ENCODE measurements around the gene FOXK2.

FOXK2 gene

DNA sequence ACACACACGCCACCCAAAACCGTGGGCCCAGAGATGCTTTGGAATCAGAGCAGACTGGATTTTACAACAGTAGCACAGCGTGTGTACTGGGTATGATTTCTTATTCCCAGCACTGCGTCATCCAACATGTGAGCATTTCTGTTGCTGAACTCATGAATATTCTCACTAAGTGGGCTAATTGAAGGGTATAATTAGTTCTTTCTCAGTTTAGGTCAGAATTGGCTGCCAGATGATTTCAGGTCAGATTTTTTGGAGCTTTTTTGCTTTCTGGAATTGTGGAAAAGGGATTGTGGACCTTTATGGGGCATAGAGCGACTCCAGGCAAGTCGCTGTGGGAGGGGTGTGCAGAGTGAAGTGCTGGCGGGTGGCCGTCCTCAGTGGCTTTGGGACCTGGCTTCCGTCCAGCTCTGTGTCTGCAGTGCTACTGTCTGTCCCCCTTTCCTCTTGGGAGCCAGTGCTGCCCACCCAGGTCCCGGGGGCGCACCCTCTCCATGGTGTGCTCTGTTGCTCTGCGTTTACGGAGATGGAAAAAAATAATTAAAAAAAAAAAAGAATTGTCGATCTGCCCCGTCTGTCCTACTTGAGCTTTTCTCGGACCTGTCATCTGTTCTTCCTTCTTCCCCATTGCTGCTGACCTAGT, 25.0 kb downstream of the FOXK2 start:
- Histone ChIP-seq H3K4me3 (peak overlapping the region; percentile 41 to 54), H3K27me3 (no peaks in the 10 kb centered on the region), H3K36me3 (no peaks in the 10 kb centered on the region), H3K27ac (peak overlapping the region; percentile 78 to 90), H3K4me1 (peaks cover 0 to 82% (median 38%) of the 10 kb centered on the region in 4 donors), H3K9me3 (no peaks in the 10 kb centered on the region)
- intact Hi-C loops (cut with DNase I; ENCODE audit: low total_unique reads) = no loop called here
- peak in 1 of 2 donors; percentile 81 for DNase-seq
- TF ChIP-seq, protein P1, sequence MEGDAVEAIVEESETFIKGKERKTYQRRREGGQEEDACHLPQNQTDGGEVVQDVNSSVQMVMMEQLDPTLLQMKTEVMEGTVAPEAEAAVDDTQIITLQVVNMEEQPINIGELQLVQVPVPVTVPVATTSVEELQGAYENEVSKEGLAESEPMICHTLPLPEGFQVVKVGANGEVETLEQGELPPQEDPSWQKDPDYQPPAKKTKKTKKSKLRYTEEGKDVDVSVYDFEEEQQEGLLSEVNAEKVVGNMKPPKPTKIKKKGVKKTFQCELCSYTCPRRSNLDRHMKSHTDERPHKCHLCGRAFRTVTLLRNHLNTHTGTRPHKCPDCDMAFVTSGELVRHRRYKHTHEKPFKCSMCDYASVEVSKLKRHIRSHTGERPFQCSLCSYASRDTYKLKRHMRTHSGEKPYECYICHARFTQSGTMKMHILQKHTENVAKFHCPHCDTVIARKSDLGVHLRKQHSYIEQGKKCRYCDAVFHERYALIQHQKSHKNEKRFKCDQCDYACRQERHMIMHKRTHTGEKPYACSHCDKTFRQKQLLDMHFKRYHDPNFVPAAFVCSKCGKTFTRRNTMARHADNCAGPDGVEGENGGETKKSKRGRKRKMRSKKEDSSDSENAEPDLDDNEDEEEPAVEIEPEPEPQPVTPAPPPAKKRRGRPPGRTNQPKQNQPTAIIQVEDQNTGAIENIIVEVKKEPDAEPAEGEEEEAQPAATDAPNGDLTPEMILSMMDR (IDR thresholded peaks at IDR 0.05) = no peak

DNA sequence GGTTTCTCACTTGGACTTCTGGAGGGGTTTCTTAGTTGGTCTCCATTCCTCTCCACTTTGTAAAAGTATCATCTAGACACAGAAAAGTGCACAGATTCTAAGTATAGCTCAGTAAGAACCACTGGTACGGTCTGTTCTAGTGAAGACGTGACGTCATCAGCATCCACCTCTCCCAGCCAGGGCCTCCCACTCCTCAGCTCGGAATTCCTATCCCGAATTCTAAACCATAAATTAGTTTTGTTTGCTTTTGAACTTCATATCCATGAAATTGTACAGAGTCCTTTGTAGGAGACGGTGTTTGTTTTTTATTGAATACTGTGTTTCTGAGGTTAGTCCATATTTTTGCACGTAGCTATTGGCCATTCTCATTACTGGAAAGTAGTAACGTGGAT, 25.5 kb downstream of the FOXK2 start:
- Histone ChIP-seq H3K4me1 (peaks cover 0 to 79% (median 39%) of the 10 kb centered on the region in 4 donors), H3K9me3 (no peaks in the 10 kb centered on the region), H3K27me3 (no peaks in the 10 kb centered on the region), H3K27ac (peak overlapping the region; percentile 78 to 90), H3K4me3 (peak overlapping the region; percentile 41 to 54), H3K36me3 (no peaks in the 10 kb centered on the region)
- TF ChIP-seq, protein P1 (IDR thresholded peaks at IDR 0.05) = no peak
- intact Hi-C loops (cut with DNase I; ENCODE audit: low total_unique reads) = no loop called here
- peak in 1 of 2 donors; percentile 80 for DNase-seq

DNA sequence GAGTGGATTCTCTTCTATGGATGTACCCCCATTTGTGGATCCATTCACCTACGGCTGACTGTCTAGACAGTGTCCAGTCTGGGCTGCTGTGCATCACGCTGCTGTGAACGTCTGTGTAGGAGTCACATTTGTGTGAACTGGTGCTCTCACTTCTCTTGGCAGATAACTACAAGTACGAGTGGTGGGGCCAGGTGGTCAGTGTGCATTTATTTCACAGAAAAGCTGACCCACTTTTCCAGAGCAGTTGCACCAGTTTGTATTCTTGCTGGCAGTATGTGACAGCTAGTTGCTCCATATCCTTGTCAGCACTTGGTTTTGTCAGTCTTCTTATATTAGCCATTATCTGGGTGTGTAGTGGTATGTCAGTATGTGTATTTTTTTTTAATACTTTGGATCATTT, 28.4 kb downstream of the FOXK2 start:
- peak overlapping the region in 1 of 2 donors; percentile 78 for H3K27ac ChIP-seq
- DNase-seq = no peak
- TF ChIP-seq, protein P1 (IDR thresholded peaks at IDR 0.05) = no peak
- intact Hi-C loops (cut with DNase I; ENCODE audit: low total_unique reads) = no loop called here
- peaks cover 0 to 78% (median 51%) of the 10 kb centered on the region in 4 donors for H3K4me1 ChIP-seq
- H3K27me3 ChIP-seq = no peaks in the 10 kb centered on the region
- no peaks in the 10 kb centered on the region for H3K36me3 ChIP-seq
- H3K9me3 ChIP-seq = no peaks in the 10 kb centered on the region
- no peak overlapping the region for H3K4me3 ChIP-seq

DNA sequence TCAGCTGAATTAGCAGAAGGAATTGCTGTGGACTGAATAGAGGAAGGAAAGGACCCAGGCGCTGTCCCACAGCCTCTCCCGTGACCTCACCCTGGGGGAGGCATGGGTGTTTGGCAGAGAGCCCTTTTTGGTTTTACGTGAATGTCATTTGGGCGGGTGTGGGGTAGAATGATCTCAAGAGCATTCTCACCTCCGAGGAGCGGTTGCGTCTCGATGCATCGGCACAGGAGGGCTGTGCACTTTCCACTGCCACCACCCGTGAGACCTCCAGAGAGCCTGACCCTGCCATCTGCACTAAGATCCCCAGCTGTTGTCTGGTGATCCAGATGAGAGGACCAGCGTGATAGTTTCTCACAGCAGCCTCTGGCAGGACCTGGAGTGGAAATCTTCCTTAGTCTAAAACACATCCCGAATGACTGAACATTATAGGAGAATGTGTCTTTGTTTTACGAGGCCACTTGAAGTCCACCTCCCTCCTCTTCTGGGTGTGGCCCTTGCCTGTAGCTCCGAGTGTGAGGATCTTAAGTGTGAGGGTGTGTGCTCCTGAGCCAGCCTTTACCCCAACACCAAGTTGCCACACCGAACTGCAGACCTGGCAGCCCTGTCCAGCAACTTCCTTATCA, 29.3 kb downstream of the FOXK2 start:
- intact Hi-C loops (cut with DNase I; ENCODE audit: low total_unique reads) = no loop called here
- Histone ChIP-seq H3K27ac (peak overlapping the region in 1 of 2 donors; percentile 25), H3K4me3 (no peak overlapping the region), H3K27me3 (no peaks in the 10 kb centered on the region), H3K9me3 (no peaks in the 10 kb centered on the region), H3K4me1 (peaks cover 0 to 78% (median 52%) of the 10 kb centered on the region in 4 donors), H3K36me3 (no peaks in the 10 kb centered on the region)
- DNase-seq = peak; percentile 48 to 79
- TF ChIP-seq, protein P1 (IDR thresholded peaks at IDR 0.05) = no peak

DNA sequence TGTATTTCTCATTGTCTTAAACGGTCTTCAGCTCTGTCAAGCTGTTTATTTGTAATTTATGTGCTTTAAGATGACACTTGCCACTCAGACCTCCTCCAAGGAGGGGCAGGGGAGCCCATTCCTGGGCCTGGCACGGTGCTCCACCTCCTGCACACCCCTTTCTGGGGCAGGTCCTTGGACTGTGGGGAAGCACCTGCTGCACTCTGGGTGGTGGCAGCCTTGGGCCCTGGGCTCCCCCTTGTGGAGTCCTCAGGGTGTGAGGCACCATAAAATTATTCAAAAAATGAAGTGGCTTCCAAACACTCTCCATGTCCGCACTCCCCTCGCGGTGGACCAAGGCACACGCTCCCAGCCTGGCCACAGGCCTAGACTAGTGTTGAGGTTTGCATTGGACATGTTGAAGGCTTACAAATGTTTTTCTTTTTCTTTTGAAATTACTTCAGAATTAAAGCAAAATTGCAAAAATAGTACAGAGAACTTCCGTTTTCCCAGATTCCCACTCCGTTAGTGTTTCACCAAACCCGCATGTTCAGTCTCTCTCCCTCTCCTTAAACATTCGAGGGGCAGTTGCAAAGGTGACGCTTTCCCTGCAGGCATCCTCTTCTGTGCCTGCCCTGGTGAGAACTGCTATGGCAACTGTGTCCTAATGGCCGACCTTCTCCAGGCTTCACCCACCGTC, 32.4 kb downstream of the FOXK2 start:
- TF ChIP-seq, protein P1 (IDR thresholded peaks at IDR 0.05) = peak; percentile 81 to 85
- Histone ChIP-seq H3K9me3 (no peaks in the 10 kb centered on the region), H3K27me3 (no peaks in the 10 kb centered on the region), H3K27ac (peak overlapping the region; percentile 69 to 72), H3K4me3 (no peak overlapping the region), H3K4me1 (peaks cover 0 to 63% (median 51%) of the 10 kb centered on the region in 4 donors), H3K36me3 (no peaks in the 10 kb centered on the region)
- intact Hi-C loops (cut with DNase I; ENCODE audit: low total_unique reads) = loop anchor here (5.0 to 10.0 kb wide), 2 partner anchors 97 to 135 kb away; partner anchors contain the start of genes CYBC1, HEXD, NARF and OGFOD3
- peak; percentile 78 to 92 for DNase-seq
